Lung (tissue), 12 donors: ENCODE data around the gene SKA1. TPM values are rescaled to one million over a fixed set of nuclear protein-coding genes. Genes with fewer than 3 reads are reported as not detected.
"Not testable (repeated sequence)": the region's sequence is repeated elsewhere in the genome, so short reads cannot be mapped to it uniquely, and the experiment has no call there.

Experiments
- ATAC-seq: fragments of 200-7000 bp; cut with Tn5 transposase; one replicate; pipeline ENCODE4 v1.9.1; 2020; ENCODE audit warnings: moderate number of reproducible peaks; ENCODE audit not compliant: insufficient read depth, low FRiP score
- DNase-seq, 3 donors: peaks; one replicate each; pipeline ENCODE4 v3.0.0-alpha.2; 2013 to 2017
- H3K27ac ChIP-seq, 2 donors: one replicate each; pipeline ENCODE4 v1.5.1; 2013; ENCODE audit warnings: mild to moderate bottlenecking in 2 of 2, moderate library complexity in 2 of 2, control low read depth in 1 of 2, inconsistent platforms in 1 of 2, low read depth in 1 of 2, low read length in 1 of 2
- H3K27me3 ChIP-seq, 3 donors: one replicate each; pipeline ENCODE4 v1.5.1; 2013; ENCODE audit warnings: low read length in 2 of 3; ENCODE audit not compliant: control insufficient read depth in 3 of 3, insufficient read depth in 3 of 3
- H3K36me3 ChIP-seq, 4 donors: one replicate each; pipeline ENCODE4 v1.5.1; 2013; ENCODE audit warnings: low read length in 4 of 4, mild to moderate bottlenecking in 1 of 4, moderate library complexity in 1 of 4; ENCODE audit not compliant: control insufficient read depth in 4 of 4, insufficient read depth in 4 of 4
- H3K4me1 ChIP-seq, 5 donors: one replicate each; pipeline ENCODE4 v1.5.1; 2013; ENCODE audit warnings: low read length in 5 of 5, mild to moderate bottlenecking in 2 of 5, moderate library complexity in 1 of 5; ENCODE audit not compliant: control insufficient read depth in 5 of 5, insufficient read depth in 5 of 5
- H3K4me3 ChIP-seq: one replicate; pipeline ENCODE4 v1.5.1; 2013; ENCODE audit warnings: mild to moderate bottlenecking, control low read depth, moderate library complexity
- H3K9ac ChIP-seq, 2 donors: one replicate each; pipeline ENCODE4 v1.5.1; 2013; ENCODE audit warnings: low read length in 2 of 2, control low read depth in 1 of 2; ENCODE audit not compliant: insufficient read depth in 1 of 2
- H3K9me3 ChIP-seq, 4 donors: one replicate each; pipeline ENCODE4 v1.5.1; 2013; ENCODE audit warnings: low read length in 3 of 4, mild to moderate bottlenecking in 1 of 4, moderate library complexity in 1 of 4; ENCODE audit not compliant: control insufficient read depth in 4 of 4, insufficient read depth in 3 of 4
- WGBS, 2 donors: extraction: QIAGEN DNeasy Blood & Tissue Kit; methylation state at CpG; one replicate each; pipeline ENCODE4 v1.1.7; 2013; 5-methylcytosine and 5-hydroxymethylcytosine counted together
- polyA plus RNA-seq, 2 donors: library from polyadenylated mRNA; stranded (reverse); fragments of 200-250 nt; gene quantifications; one replicate each; pipeline ENCODE4 v1.2.1, GENCODE V29; 2013
- total RNA-seq, 2 donors: library from RNA; depleted of rRNA in 1 of 2; stranded (reverse); fragments of >200 nt in 1 of 2; gene quantifications; one replicate each; pipeline ENCODE4 v1.2.1, GENCODE V29; 2014 to 2021
- TF ChIP-seq, protein P1 (sequence below): IDR thresholded peaks from 2 replicates; pipeline ENCODE4 v1.5.1; 2012; ENCODE audit warnings: mild to moderate bottlenecking; ENCODE audit errors: control extremely low read depth, extremely low read depth
- donor health status: control.
- donor health status: control.
- donor health status: Bipolar disorder and iron deficiency.
- donor health status: healthy.
- donor health status: DM: yes; HTN: yes; CAD: no.

SKA1 gene
- total and polyA plus RNA-seq, 4 donors, result 0.49 to 1.3 (median 0.54) TPM

DNA sequence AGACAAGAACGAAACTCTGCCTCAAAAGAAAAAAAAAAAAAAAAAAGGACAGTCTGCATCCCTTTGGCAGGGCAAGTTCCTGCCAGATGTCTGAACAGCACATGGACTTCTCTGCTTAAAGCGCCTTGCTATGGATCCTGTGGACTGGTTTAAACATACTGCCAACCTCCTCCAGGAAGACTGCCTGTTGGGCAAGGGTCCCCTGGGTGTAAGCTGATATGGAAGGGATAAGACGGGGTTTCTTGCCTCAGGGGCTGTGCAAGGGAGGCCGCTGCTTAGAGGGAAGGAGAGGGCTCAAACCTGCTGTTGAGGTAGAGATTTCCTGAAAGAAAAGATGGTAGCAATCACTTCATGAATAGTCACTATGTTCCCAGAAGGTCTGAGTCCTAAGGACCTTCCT, 22.2 kb downstream of the SKA1 start:
- Histone ChIP-seq H3K9ac (no peak overlapping the region), H3K4me1 (peaks cover 0 to 4% (median 2%) of the 10 kb centered on the region in 5 donors), H3K27me3 (peaks cover 0 to 8% (median 5%) of the 10 kb centered on the region in 3 donors), H3K4me3 (no peak overlapping the region), H3K36me3 (no peaks in the 10 kb centered on the region), H3K27ac (no peak overlapping the region), H3K9me3 (peaks cover 0 to 2% (median 0%) of the 10 kb centered on the region in 4 donors)
- DNase-seq (no peak), ATAC-seq (no peak)
- 93 to 97% methylated on average over 4 of the region's 4 CpGs for WGBS, 2 donors
- TF ChIP-seq, protein P1, sequence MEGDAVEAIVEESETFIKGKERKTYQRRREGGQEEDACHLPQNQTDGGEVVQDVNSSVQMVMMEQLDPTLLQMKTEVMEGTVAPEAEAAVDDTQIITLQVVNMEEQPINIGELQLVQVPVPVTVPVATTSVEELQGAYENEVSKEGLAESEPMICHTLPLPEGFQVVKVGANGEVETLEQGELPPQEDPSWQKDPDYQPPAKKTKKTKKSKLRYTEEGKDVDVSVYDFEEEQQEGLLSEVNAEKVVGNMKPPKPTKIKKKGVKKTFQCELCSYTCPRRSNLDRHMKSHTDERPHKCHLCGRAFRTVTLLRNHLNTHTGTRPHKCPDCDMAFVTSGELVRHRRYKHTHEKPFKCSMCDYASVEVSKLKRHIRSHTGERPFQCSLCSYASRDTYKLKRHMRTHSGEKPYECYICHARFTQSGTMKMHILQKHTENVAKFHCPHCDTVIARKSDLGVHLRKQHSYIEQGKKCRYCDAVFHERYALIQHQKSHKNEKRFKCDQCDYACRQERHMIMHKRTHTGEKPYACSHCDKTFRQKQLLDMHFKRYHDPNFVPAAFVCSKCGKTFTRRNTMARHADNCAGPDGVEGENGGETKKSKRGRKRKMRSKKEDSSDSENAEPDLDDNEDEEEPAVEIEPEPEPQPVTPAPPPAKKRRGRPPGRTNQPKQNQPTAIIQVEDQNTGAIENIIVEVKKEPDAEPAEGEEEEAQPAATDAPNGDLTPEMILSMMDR, result no peak

GRCh38 chr18:50398099-50398498, 23.3 kb downstream of the SKA1 start:
- no peak for DNase-seq
- no peak overlapping the region for H3K4me3 ChIP-seq
- no peak for ATAC-seq
- no peak overlapping the region for H3K9ac ChIP-seq
- H3K36me3 ChIP-seq, result no peaks in the 10 kb centered on the region
- WGBS, 2 donors, result 20 to 43% methylated on average over 9 to 10 of the region's 10 CpGs
- no peak overlapping the region for H3K27ac ChIP-seq
- TF ChIP-seq, protein P1, result no peak
- H3K4me1 ChIP-seq, result peaks cover 0 to 4% (median 2%) of the 10 kb centered on the region in 5 donors
- peaks cover 0 to 3% (median 0%) of the 10 kb centered on the region in 4 donors for H3K9me3 ChIP-seq
- H3K27me3 ChIP-seq, result peaks cover 0 to 11% (median 7%) of the 10 kb centered on the region in 3 donors

DNA sequence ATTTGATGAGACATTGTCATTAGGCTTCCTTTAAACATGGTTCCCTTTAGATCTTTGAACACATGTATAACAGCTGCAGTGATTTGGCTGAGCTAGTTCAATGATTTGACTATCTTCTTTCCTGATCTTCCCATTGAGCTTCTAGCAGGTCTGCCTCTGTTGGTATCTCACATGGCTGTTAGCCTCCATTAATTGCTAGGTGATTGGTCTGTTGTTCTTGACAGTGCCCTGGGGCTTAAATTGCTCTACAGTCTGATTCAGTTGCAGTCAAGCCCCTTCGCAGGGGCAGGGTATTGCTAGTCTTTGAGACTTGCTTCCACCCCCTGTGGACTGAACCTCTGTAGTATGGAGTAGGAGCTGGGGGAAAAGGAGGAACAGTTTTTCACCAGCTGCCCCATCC, 24.1 kb downstream of the SKA1 start:
- H3K9ac ChIP-seq, result no peak overlapping the region
- no peak overlapping the region for H3K27ac ChIP-seq
- H3K27me3 ChIP-seq, result peaks cover 0 to 11% (median 9%) of the 10 kb centered on the region in 3 donors
- H3K4me1 ChIP-seq, result peaks cover 0 to 4% (median 2%) of the 10 kb centered on the region in 5 donors
- DNase-seq (no peak), ATAC-seq (no peak)
- peaks cover 0 to 3% (median 0%) of the 10 kb centered on the region in 4 donors for H3K9me3 ChIP-seq
- no peak overlapping the region for H3K4me3 ChIP-seq
- no peaks in the 10 kb centered on the region for H3K36me3 ChIP-seq
- 73 to 89% methylated on average over 1 of the region's 1 CpG for WGBS, 2 donors
- TF ChIP-seq, protein P1, result no peak

GRCh38 chr18:50399582-50399981, 24.7 kb downstream of the SKA1 start:
- H3K4me1 ChIP-seq, result peaks cover 0 to 4% (median 2%) of the 10 kb centered on the region in 5 donors
- 80 to 87% methylated on average over 4 of the region's 4 CpGs for WGBS, 2 donors
- ATAC-seq (no peak), DNase-seq (no peak)
- no peak overlapping the region for H3K9ac ChIP-seq
- peaks cover 0 to 3% (median 0%) of the 10 kb centered on the region in 4 donors for H3K9me3 ChIP-seq
- TF ChIP-seq, protein P1, result no peak
- peaks cover 0 to 11% (median 9%) of the 10 kb centered on the region in 3 donors for H3K27me3 ChIP-seq
- no peak overlapping the region for H3K4me3 ChIP-seq
- no peak overlapping the region for H3K27ac ChIP-seq
- no peaks in the 10 kb centered on the region for H3K36me3 ChIP-seq

GRCh38 chr18:50400438-50400837, 25.6 kb downstream of the SKA1 start:
- H3K4me1 ChIP-seq, H3K4me3 ChIP-seq, H3K9ac ChIP-seq, ATAC-seq, H3K9me3 ChIP-seq, H3K27ac ChIP-seq, H3K36me3 ChIP-seq: not testable (repeated sequence)
- peak in 2 of 3 donors; percentile 32 to 60 for DNase-seq
- 60 to 62% methylated on average over 5 of the region's 5 CpGs for WGBS, 2 donors
- H3K27me3 ChIP-seq, result peaks cover 0 to 11% (median 9%) of the 10 kb centered on the region in 3 donors
